IMR-90 (cell line): Measurements from ENCODE around the gene CDC73. TPM values are rescaled to one million over a fixed set of nuclear protein-coding genes. Genes with fewer than 3 reads are reported as not detected.

Experiments used
- ATAC-seq: fragments of 200-7000 bp; cut with Tn5 transposase; 2 replicates; pipeline ENCODE4 v1.9.1; 2020; ENCODE audit warnings: low read depth, mild to moderate bottlenecking, moderate library complexity
- BruUV-seq: library from RNA; stranded (reverse); fragments of 400-500 nt; replicated peaks from 2 replicates; lab custom pipeline; 2021; lab: Mats Ljungman, UMichigan
- CTCF ChIA-PET: fragments of 300-600 bp; formaldehyde crosslinking; extraction: SDS; loops from one replicate; lab custom pipeline; 2021; ENCODE audit warnings: antibody characterized with exemption; lab: Yijun Ruan, JAX
- POLR2A ChIA-PET: fragments of 300-600 bp; sonication (Branson Sonifier 250); formaldehyde crosslinking; loops from one replicate; lab custom pipeline; 2022; ENCODE audit warnings: antibody characterized with exemption; ENCODE audit not compliant: unreplicated experiment; lab: Charles Lee
- DNase-seq: peaks from one replicate; pipeline ENCODE4 v3.0.0; 2013
- H2AFZ ChIP-seq: replicated peaks from 2 replicates; pipeline ENCODE3; 2013; ENCODE audit warnings: low read length, mild to moderate bottlenecking; ENCODE audit not compliant: poor library complexity
- H2AK5ac ChIP-seq: 2 replicates; pipeline ENCODE4 v1.6.1; 2013; ENCODE audit warnings: low read depth, low read length, inconsistent platforms
- H2AK9ac ChIP-seq: replicated peaks from 2 replicates; pipeline ENCODE3; 2013; ENCODE audit warnings: mild to moderate bottlenecking, low read depth, low read length, moderate library complexity; ENCODE audit not compliant: poor library complexity
- H2BK120ac ChIP-seq: 2 replicates; pipeline ENCODE4 v1.6.1; 2013; ENCODE audit warnings: low read depth, low read length, inconsistent platforms
- H2BK15ac ChIP-seq: 3 replicates; pipeline ENCODE4 v1.6.1; 2013; ENCODE audit warnings: low read depth, low read length, inconsistent platforms
- H2BK20ac ChIP-seq: 2 replicates; pipeline ENCODE4 v1.6.1; 2013; ENCODE audit warnings: low read depth, mild to moderate bottlenecking, inconsistent platforms, low read length, moderate library complexity
- H2BK5ac ChIP-seq: 2 replicates; pipeline ENCODE4 v1.6.1; 2013; ENCODE audit warnings: mild to moderate bottlenecking, low read depth, low read length, inconsistent platforms; ENCODE audit not compliant: poor library complexity, severe bottlenecking
- H3K14ac ChIP-seq: replicated peaks from 2 replicates; pipeline ENCODE4 v1.6.1; 2013; ENCODE audit warnings: low read depth, low read length, inconsistent platforms
- H3K18ac ChIP-seq: 2 replicates; pipeline ENCODE4 v1.6.1; 2013; ENCODE audit warnings: low read depth, low read length, control low read depth
- H3K23ac ChIP-seq: 2 replicates; pipeline ENCODE4 v1.6.1; 2013; ENCODE audit warnings: low read depth, low read length, inconsistent platforms
- H3K27ac ChIP-seq: 2 replicates; pipeline ENCODE4 v1.5.1; 2013; ENCODE audit warnings: mild to moderate bottlenecking, control low read depth, low read length; ENCODE audit not compliant: insufficient read depth
- H3K27me3 ChIP-seq: 2 replicates; pipeline ENCODE4 v1.6.1; 2013; ENCODE audit warnings: low read length; ENCODE audit not compliant: control insufficient read depth, insufficient read depth
- H3K36me3 ChIP-seq: 2 replicates; pipeline ENCODE4 v1.6.1; 2013; ENCODE audit warnings: low read length, mixed read lengths; ENCODE audit not compliant: control insufficient read depth, insufficient read depth
- H3K4ac ChIP-seq: 2 replicates; pipeline ENCODE4 v1.6.1; 2013; ENCODE audit warnings: low read depth, low read length, inconsistent platforms
- H3K4me1 ChIP-seq: 2 replicates; pipeline ENCODE4 v1.6.1; 2013; ENCODE audit warnings: low read length, mixed read lengths; ENCODE audit not compliant: control insufficient read depth, insufficient read depth
- H3K4me2 ChIP-seq: 2 replicates; pipeline ENCODE4 v1.6.1; 2013; ENCODE audit warnings: low read depth, mild to moderate bottlenecking, control low read depth, low read length, moderate library complexity
- H3K4me3 ChIP-seq: 2 replicates; pipeline ENCODE4 v1.5.1; 2013; ENCODE audit warnings: low read depth, mild to moderate bottlenecking, control low read depth, low read length, moderate library complexity; ENCODE audit not compliant: insufficient read depth
- H3K56ac ChIP-seq: 2 replicates; pipeline ENCODE4 v1.6.1; 2013; ENCODE audit warnings: low read length, inconsistent platforms; ENCODE audit not compliant: insufficient read depth; ENCODE audit errors: extremely low read depth
- H3K79me1 ChIP-seq, 2 experiments: 2 replicates each; pipeline ENCODE4 v1.6.1; 2013; ENCODE audit warnings: low read length in 2 of 2, inconsistent platforms in 1 of 2, low read depth in 1 of 2
- H3K9ac ChIP-seq: 2 replicates; pipeline ENCODE4 v1.6.1; 2013; ENCODE audit warnings: low read depth, low read length, control low read depth
- H3K9me1 ChIP-seq: 2 replicates; pipeline ENCODE4 v1.6.1; 2013; ENCODE audit warnings: low read length, inconsistent platforms; ENCODE audit not compliant: insufficient read depth
- H3K9me3 ChIP-seq: 2 replicates; pipeline ENCODE4 v1.6.1; 2013; ENCODE audit warnings: low read length; ENCODE audit not compliant: control insufficient read depth, insufficient read depth
- H4K20me1 ChIP-seq: 2 replicates; pipeline ENCODE4 v1.6.1; 2013; ENCODE audit warnings: low read length, inconsistent platforms; ENCODE audit not compliant: insufficient read depth
- H4K5ac ChIP-seq: 2 replicates; pipeline ENCODE4 v1.6.1; 2013; ENCODE audit warnings: mild to moderate bottlenecking, low read depth, low read length, control low read depth
- H4K8ac ChIP-seq, 2 experiments: 2 replicates each; pipeline ENCODE4 v1.6.1; 2013; ENCODE audit warnings: low read depth in 2 of 2, low read length in 2 of 2, control low read depth in 1 of 2, inconsistent platforms in 1 of 2
- H4K91ac ChIP-seq: 2 replicates; pipeline ENCODE4 v1.6.1; 2013; ENCODE audit warnings: low read depth, low read length, inconsistent platforms; ENCODE audit not compliant: insufficient read depth
- BHLHE40 ChIP-seq: fragments of 150-350 bp; IDR thresholded peaks from 2 replicates; pipeline ENCODE4 v1.6.1; 2016; ENCODE audit warnings: mild to moderate bottlenecking, low read depth, low read length
- CEBPB ChIP-seq: IDR thresholded peaks from 2 replicates; pipeline ENCODE4 v1.6.1; 2012; ENCODE audit warnings: low read depth, low read length, improper control_type of control experiment
- CHD1 ChIP-seq: IDR thresholded peaks from 2 replicates; pipeline ENCODE4 v1.6.1; 2012; ENCODE audit warnings: low read depth, low read length, improper control_type of control experiment
- ELK1 ChIP-seq: fragments of 150-350 bp; IDR thresholded peaks from 2 replicates; pipeline ENCODE4 v1.6.1; 2016; ENCODE audit warnings: low read depth, mild to moderate bottlenecking, low read length, moderate library complexity, borderline replicate concordance
- FOS ChIP-seq: fragments of 150-350 bp; IDR thresholded peaks from 2 replicates; pipeline ENCODE4 v1.6.1; 2016; ENCODE audit warnings: low read depth, low read length
- MAFK ChIP-seq: IDR thresholded peaks from 2 replicates; pipeline ENCODE4 v1.6.1; 2012; ENCODE audit warnings: low read depth, low read length, improper control_type of control experiment
- MAZ ChIP-seq: IDR thresholded peaks from 2 replicates; pipeline ENCODE4 v1.6.1; 2012; ENCODE audit warnings: low read depth, mild to moderate bottlenecking, low read length, improper control_type of control experiment, moderate library complexity, borderline replicate concordance
- MXI1 ChIP-seq: IDR thresholded peaks from 2 replicates; pipeline ENCODE4 v1.6.1; 2012; ENCODE audit warnings: low read depth, mild to moderate bottlenecking, low read length, moderate library complexity, borderline replicate concordance
- NFE2L2 ChIP-seq: fragments of 150-350 bp; IDR thresholded peaks from 2 replicates; pipeline ENCODE4 v1.6.1; 2016; ENCODE audit warnings: low read depth, mild to moderate bottlenecking, low read length
- POLR2A ChIP-seq: IDR thresholded peaks from 2 replicates; pipeline ENCODE4 v1.6.1; 2012; ENCODE audit warnings: mild to moderate bottlenecking, low read depth, low read length
- RAD21 ChIP-seq: IDR thresholded peaks from 2 replicates; pipeline ENCODE4 v1.6.1; 2012; ENCODE audit warnings: low read length, improper control_type of control experiment
- RCOR1 ChIP-seq: IDR thresholded peaks from 2 replicates; pipeline ENCODE4 v1.6.1; 2012; ENCODE audit warnings: mild to moderate bottlenecking, low read length, improper control_type of control experiment; ENCODE audit not compliant: insufficient replicate concordance
- RFX5 ChIP-seq: IDR thresholded peaks from 2 replicates; pipeline ENCODE4 v1.8.0; 2012; ENCODE audit warnings: low read depth, mild to moderate bottlenecking, low read length, moderate library complexity
- SMC3 ChIP-seq: fragments of 150-350 bp; IDR thresholded peaks from 2 replicates; pipeline ENCODE4 v1.6.1; 2016; ENCODE audit warnings: low read depth, mild to moderate bottlenecking, antibody characterized with exemption, low read length, moderate library complexity
- WGBS, 2 experiments: methylation state at CpG; one replicate each; pipeline versions ENCODE4 v1.1.5 to v1.1.7; 2013; ENCODE audit warnings: missing lambda C conversion rate in 2 of 2; ENCODE audit not compliant: insufficient read length in 1 of 2; ENCODE audit errors: extremely low coverage in 2 of 2; 5-methylcytosine and 5-hydroxymethylcytosine counted together
- dilution Hi-C: fragments of 300-500 bp; cut with HindIII; formaldehyde crosslinking; loops from one replicate; pipeline ENCODE4 v1.14.3; 2018; ENCODE audit warnings: low sequenced_read_pairs; ENCODE audit not compliant: unreplicated experiment
- in situ Hi-C: fragments of 300-500 bp; cut with MboI; formaldehyde crosslinking; loops from 3 replicates; pipeline ENCODE4 v1.14.3; 2019; ENCODE audit warnings: low sequenced_read_pairs, inconsistent platforms, mixed read lengths
- intact Hi-C: fragments of 100-400 bp; cut with micrococcal nuclease; formaldehyde crosslinking; loops from 2 replicates; pipeline ENCODE4 v1.10.0; 2022
- polyA plus RNA-seq, 3 experiments: library from polyadenylated mRNA; depleted of rRNA; stranded (reverse); fragments of >200 nt; gene quantifications; 2 replicates each; pipeline ENCODE4 v1.2.3, GENCODE V29; 2012; ENCODE audit warnings: low replicate concordance in 1 of 3
- total RNA-seq: library from RNA; depleted of rRNA; stranded (reverse); fragments of >200 nt; gene quantifications from 2 replicates; pipeline ENCODE4 v1.2.3, GENCODE V29; 2012
- TF ChIP-seq, protein P1 (sequence below): conservative IDR thresholded peaks from 2 replicates; pipeline ENCODE4 v1.5.1; 2012; ENCODE audit warnings: mild to moderate bottlenecking, low read depth, low read length, improper control_type of control experiment
- TF ChIP-seq, protein P2 (sequence below): fragments of 150-350 bp; IDR thresholded peaks from 2 replicates; pipeline ENCODE4 v1.6.1; 2017; ENCODE audit warnings: mild to moderate bottlenecking, antibody characterized with exemption, low read length, low read depth

CDC73 gene
- total and polyA plus RNA-seq, 2 of the 4 experiments (the other 2 are of a cell fraction) = 22.1 to 29.6 TPM

- intact Hi-C loops (no loop called here), in situ Hi-C loops (loop anchor here (10.0 kb wide), 1 partner anchor 635 kb away; no protein-coding TSS in a partner anchor)
These were observed 11.6 kb upstream of the CDC73 start for GRCh38 chr1:193110246-193110645.

More at GRCh38 chr1:193110246-193110645, 11.6 kb upstream of the CDC73 start:
- WGBS, 2 experiments = no CpG with 5 or more reads among the region's 1 CpG
- Histone ChIP-seq H4K91ac (no peak overlapping the region; the same call in 1 of the 2 replicates), H3K4ac (peak overlapping the region; percentile 26), H3K4me1 (peaks cover 9% of the 10 kb centered on the region), H3K27me3 (no peaks in the 10 kb centered on the region), H2AK9ac (no peak overlapping the region), H3K9ac (no peak overlapping the region), H3K36me3 (no peaks in the 10 kb centered on the region), H2AK5ac (no peak overlapping the region; the same call in 1 of the 2 replicates), H3K18ac (0 out of 2 replicates have a peak overlapping the region, but pooled peaks have one; percentile 58), H3K79me1 (no peaks in the 10 kb centered on the region), H3K56ac (no peak overlapping the region), H3K23ac (0 out of 2 replicates have a peak overlapping the region, but pooled peaks have one; percentile 3), H3K9me1 (peaks cover 9% of the 10 kb centered on the region), H2AFZ (no peak overlapping the region), H3K27ac (no peak overlapping the region), H4K20me1 (no peaks in the 10 kb centered on the region), H3K9me3 (no peaks in the 10 kb centered on the region), H3K4me2 (no peak overlapping the region), H2BK15ac (peak overlapping the region; percentile 85; the same call in 2 of the 3 replicates), H4K5ac (no peak overlapping the region), H4K8ac (no peak overlapping the region), H2BK5ac (no peak overlapping the region), H3K14ac (no peak overlapping the region; the same call in 1 of the 2 replicates), H2BK120ac (peak overlapping the region; percentile 63; the same call in 1 of the 2 replicates), H3K4me3 (no peak overlapping the region), H2BK20ac (peak overlapping the region; percentile 77; the same call in 1 of the 2 replicates)
- POLR2A ChIA-PET = no interaction called here
- TF ChIP-seq NFE2L2 (no peak), MAFK (no peak), RFX5 (no peak), RAD21 (no peak), ELK1 (no peak), BHLHE40 (no peak), CEBPB (no peak), FOS (no peak), MAZ (no peak), MXI1 (no peak), SMC3 (no peak), POLR2A (no peak), RCOR1 (no peak), CHD1 (no peak)
- TF ChIP-seq, protein P1, sequence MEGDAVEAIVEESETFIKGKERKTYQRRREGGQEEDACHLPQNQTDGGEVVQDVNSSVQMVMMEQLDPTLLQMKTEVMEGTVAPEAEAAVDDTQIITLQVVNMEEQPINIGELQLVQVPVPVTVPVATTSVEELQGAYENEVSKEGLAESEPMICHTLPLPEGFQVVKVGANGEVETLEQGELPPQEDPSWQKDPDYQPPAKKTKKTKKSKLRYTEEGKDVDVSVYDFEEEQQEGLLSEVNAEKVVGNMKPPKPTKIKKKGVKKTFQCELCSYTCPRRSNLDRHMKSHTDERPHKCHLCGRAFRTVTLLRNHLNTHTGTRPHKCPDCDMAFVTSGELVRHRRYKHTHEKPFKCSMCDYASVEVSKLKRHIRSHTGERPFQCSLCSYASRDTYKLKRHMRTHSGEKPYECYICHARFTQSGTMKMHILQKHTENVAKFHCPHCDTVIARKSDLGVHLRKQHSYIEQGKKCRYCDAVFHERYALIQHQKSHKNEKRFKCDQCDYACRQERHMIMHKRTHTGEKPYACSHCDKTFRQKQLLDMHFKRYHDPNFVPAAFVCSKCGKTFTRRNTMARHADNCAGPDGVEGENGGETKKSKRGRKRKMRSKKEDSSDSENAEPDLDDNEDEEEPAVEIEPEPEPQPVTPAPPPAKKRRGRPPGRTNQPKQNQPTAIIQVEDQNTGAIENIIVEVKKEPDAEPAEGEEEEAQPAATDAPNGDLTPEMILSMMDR = no peak
- TF ChIP-seq, protein P2, sequence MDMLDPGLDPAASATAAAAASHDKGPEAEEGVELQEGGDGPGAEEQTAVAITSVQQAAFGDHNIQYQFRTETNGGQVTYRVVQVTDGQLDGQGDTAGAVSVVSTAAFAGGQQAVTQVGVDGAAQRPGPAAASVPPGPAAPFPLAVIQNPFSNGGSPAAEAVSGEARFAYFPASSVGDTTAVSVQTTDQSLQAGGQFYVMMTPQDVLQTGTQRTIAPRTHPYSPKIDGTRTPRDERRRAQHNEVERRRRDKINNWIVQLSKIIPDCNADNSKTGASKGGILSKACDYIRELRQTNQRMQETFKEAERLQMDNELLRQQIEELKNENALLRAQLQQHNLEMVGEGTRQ = no peak
- no TSS peak for BruUV-seq
- no peak for ATAC-seq
- dilution Hi-C loops = no loop called here
- CTCF ChIA-PET = no interaction called here
- DNase-seq = no peak
